ENCODE measurements around the gene FCGR3A. TPM values are rescaled to one million over a fixed set of nuclear protein-coding genes. Genes with fewer than 3 reads are reported as not detected.

Gene FCGR3A
- total and polyA plus RNA-seq, 2 of the 4 experiments (the other 2 are of a cell fraction), result not detected

DNA sequence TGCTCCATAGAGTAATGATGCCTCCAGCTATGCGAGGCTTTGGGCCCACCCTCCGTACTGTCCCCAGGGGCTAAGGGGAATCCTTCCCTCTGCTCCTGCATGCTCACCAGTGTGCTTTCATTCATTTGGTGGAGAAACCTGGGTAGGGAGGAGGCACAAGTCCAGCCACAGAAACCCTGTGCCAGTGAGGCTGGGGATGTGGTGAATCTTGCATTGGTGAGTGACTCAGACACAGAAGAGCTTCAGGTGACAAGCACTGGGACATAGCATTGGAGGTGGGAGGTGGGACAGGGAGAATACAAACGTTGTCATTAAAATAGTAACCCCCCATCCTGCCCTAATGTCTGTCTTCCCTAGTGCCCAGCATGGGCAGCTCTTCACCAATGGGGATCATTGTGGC is 39.1 kb downstream of the FCGR3A start:
- no peak overlapping the region for H3K14ac ChIP-seq (replicated peaks; ENCODE audit: low read depth, low read length)
- no peak for TF ChIP-seq CEBPB (IDR thresholded peaks at IDR 0.05; ENCODE audit: low read depth, low read length)
- no peak for TF ChIP-seq NFE2L2 (IDR thresholded peaks at IDR 0.05; ENCODE audit: low read depth, low read length)
- no peak for TF ChIP-seq FOS (IDR thresholded peaks at IDR 0.05; ENCODE audit: low read depth, low read length)
- TF ChIP-seq MAZ (IDR thresholded peaks at IDR 0.05; ENCODE audit: borderline replicate concordance, low read depth, low read length), result no peak
- no peak for TF ChIP-seq SMC3 (IDR thresholded peaks at IDR 0.05; ENCODE audit: low read depth, low read length)
- TF ChIP-seq MXI1 (IDR thresholded peaks at IDR 0.05; ENCODE audit: borderline replicate concordance, low read depth, low read length), result no peak
- TF ChIP-seq BHLHE40 (IDR thresholded peaks at IDR 0.05; ENCODE audit: low read depth, low read length), result no peak
- no peak for TF ChIP-seq RCOR1 (IDR thresholded peaks at IDR 0.05; ENCODE audit: insufficient replicate concordance, low read length)
- no peak for TF ChIP-seq RAD21 (IDR thresholded peaks at IDR 0.05; ENCODE audit: low read length)
- no peak for TF ChIP-seq CHD1 (IDR thresholded peaks at IDR 0.05; ENCODE audit: low read depth, low read length)
- no peak for TF ChIP-seq USF2 (IDR thresholded peaks at IDR 0.05; ENCODE audit: low read depth, low read length)
- no peak for TF ChIP-seq CTCF (conservative IDR thresholded peaks at IDR 0.05; ENCODE audit: low read depth, low read length)
- no peak overlapping the region for H2AFZ ChIP-seq (replicated peaks; ENCODE audit: low read length, poor library complexity)
- CTCF ChIA-PET, result no interaction called here
- no peak overlapping the region for H3K18ac ChIP-seq (ENCODE audit: low read depth, low read length)
- WGBS, 2 experiments (ENCODE audit: extremely low coverage in 2 of 2, insufficient read length in 1 of 2), result no CpG with 5 or more reads among the region's 3 CpGs
- no peak overlapping the region for H2BK15ac ChIP-seq (ENCODE audit: low read depth, low read length)
- peaks cover 13% of the 10 kb centered on the region for H3K4me1 ChIP-seq (ENCODE audit: control insufficient read depth, insufficient read depth, low read length)
- POLR2A ChIA-PET (ENCODE audit: unreplicated experiment), result no interaction called here
- H3K27me3 ChIP-seq (ENCODE audit: control insufficient read depth, insufficient read depth, low read length), result no peaks in the 10 kb centered on the region
- no peaks in the 10 kb centered on the region for H3K36me3 ChIP-seq (ENCODE audit: control insufficient read depth, insufficient read depth, low read length)
- in situ Hi-C loops (cut with MboI; ENCODE audit: low sequenced_read_pairs), result no loop called here
- H3K4ac ChIP-seq (ENCODE audit: low read depth, low read length), result no peak overlapping the region
- H3K79me1 ChIP-seq (ENCODE audit: low read depth in 1 of 2, low read length in 2 of 2), result no peaks in the 10 kb centered on the region
- no peak overlapping the region for H2AK5ac ChIP-seq (ENCODE audit: low read depth, low read length)
- no peak overlapping the region for H4K5ac ChIP-seq (ENCODE audit: low read depth, low read length)
- H3K9me1 ChIP-seq (ENCODE audit: insufficient read depth, low read length), result 0 out of 2 replicates have a peak, but pooled peaks cover 5% of the 10 kb centered on the region
- no peak overlapping the region for H3K9ac ChIP-seq (ENCODE audit: low read depth, low read length)
- no peak overlapping the region for H4K8ac ChIP-seq (ENCODE audit: low read depth in 2 of 2, low read length in 2 of 2)
- dilution Hi-C loops (cut with HindIII; ENCODE audit: low sequenced_read_pairs, unreplicated experiment), result no loop called here
- no peak overlapping the region for H3K4me2 ChIP-seq (ENCODE audit: low read depth, low read length)
- no TSS peak for BruUV-seq (replicated peaks)
- DNase-seq (no peak), ATAC-seq (ENCODE audit: low read depth) (no peak)
- H3K56ac ChIP-seq (ENCODE audit: extremely low read depth, insufficient read depth, low read length), result no peak overlapping the region
- H4K91ac ChIP-seq (ENCODE audit: insufficient read depth, low read depth, low read length), result no peak overlapping the region
- no peak overlapping the region for H2BK20ac ChIP-seq (ENCODE audit: low read depth, low read length)
- H3K9me3 ChIP-seq (ENCODE audit: control insufficient read depth, insufficient read depth, low read length), result no peaks in the 10 kb centered on the region
- intact Hi-C loops (cut with micrococcal nuclease), result no loop called here
- no peak overlapping the region for H2AK9ac ChIP-seq (replicated peaks; ENCODE audit: low read depth, low read length, poor library complexity)
- H2BK120ac ChIP-seq (ENCODE audit: low read depth, low read length), result no peak overlapping the region
- H3K4me3 ChIP-seq (ENCODE audit: insufficient read depth, low read depth, low read length), result no peak overlapping the region
- no peak overlapping the region for H3K23ac ChIP-seq (ENCODE audit: low read depth, low read length)
- H3K27ac ChIP-seq (ENCODE audit: insufficient read depth, low read length), result no peak overlapping the region
- no peak overlapping the region for H2BK5ac ChIP-seq (ENCODE audit: low read depth, low read length, poor library complexity, severe bottlenecking)
- no peaks in the 10 kb centered on the region for H4K20me1 ChIP-seq (ENCODE audit: insufficient read depth, low read length)

All from IMR-90 (cell line).